Tibial nerve (tissue), 4 donors: ENCODE data around the gene DLK1. TPM values are rescaled to one million over a fixed set of nuclear protein-coding genes. Genes with fewer than 3 reads are reported as not detected.

Source experiments
- DNase-seq, 2 donors: peaks; one replicate each; pipeline ENCODE4 v3.0.0-alpha.2; 2019; ENCODE audit warnings: low spot score in 2 of 2
- H3K27ac ChIP-seq, 4 donors: fragments of 200-600 bp; sonication (generic) in 3 of 4; one replicate each; pipeline ENCODE4 v1.5.1; 2017 to 2019; ENCODE audit warnings: mild to moderate bottlenecking in 1 of 4
- H3K27me3 ChIP-seq, 2 donors: fragments of 200-600 bp; sonication (generic) in 1 of 2; one replicate each; pipeline versions ENCODE4 v1.5.1 to v1.6.0; 2017 to 2019
- H3K36me3 ChIP-seq, 3 donors: fragments of 200-600 bp; sonication (generic); one replicate each; pipeline ENCODE4 v1.5.1; 2018 to 2019
- H3K4me1 ChIP-seq, 4 donors: fragments of 200-600 bp; sonication (generic) in 3 of 4; one replicate each; pipeline ENCODE4 v1.5.1; 2017 to 2019
- H3K4me3 ChIP-seq, 4 donors: fragments of 200-600 bp; sonication (generic) in 3 of 4; one replicate each; pipeline ENCODE4 v1.5.1; 2017 to 2019; ENCODE audit warnings: mild to moderate bottlenecking in 1 of 4, moderate library complexity in 1 of 4
- H3K9me3 ChIP-seq, 4 donors: fragments of 200-600 bp; sonication (generic) in 3 of 4; one replicate each; pipeline ENCODE4 v1.5.1; 2017 to 2019
- EP300 ChIP-seq, 2 donors: sonication (generic); formaldehyde crosslinking; IDR thresholded peaks; one replicate each; pipeline ENCODE4 v1.6.1; 2017; ENCODE audit warnings: antibody characterized with exemption in 2 of 2, mild to moderate bottlenecking in 1 of 2
- POLR2A ChIP-seq, 2 donors: fragments of 450-650 bp; IDR thresholded peaks; one replicate each; pipeline ENCODE4 v1.6.1; 2017; ENCODE audit warnings: antibody characterized with exemption in 2 of 2, mild to moderate bottlenecking in 2 of 2, moderate library complexity in 2 of 2
- WGBS, 2 donors: methylation state at CpG; one replicate each; pipeline ENCODE4 v1.1.5; 2018; 5-methylcytosine and 5-hydroxymethylcytosine counted together
- total RNA-seq, 4 donors: library from RNA; depleted of rRNA; stranded (reverse); fragments of >200 nt; gene quantifications; one replicate each; pipeline ENCODE4 v1.1.0, GENCODE V29; 2016
- TF ChIP-seq, protein P1 (sequence below), 5 experiments: fragments of 200-600 bp in 3 of 5; fragments of 450-650 bp in 2 of 5; sonication (generic) in 3 of 5; IDR thresholded peaks; one replicate each; pipeline ENCODE4 v1.5.1; 2016 to 2019; ENCODE audit warnings: antibody characterized with exemption in 5 of 5, mild to moderate bottlenecking in 3 of 5, moderate library complexity in 2 of 5

The DLK1 gene
- total RNA-seq, 4 donors from 2014 or later = not detected

DNA sequence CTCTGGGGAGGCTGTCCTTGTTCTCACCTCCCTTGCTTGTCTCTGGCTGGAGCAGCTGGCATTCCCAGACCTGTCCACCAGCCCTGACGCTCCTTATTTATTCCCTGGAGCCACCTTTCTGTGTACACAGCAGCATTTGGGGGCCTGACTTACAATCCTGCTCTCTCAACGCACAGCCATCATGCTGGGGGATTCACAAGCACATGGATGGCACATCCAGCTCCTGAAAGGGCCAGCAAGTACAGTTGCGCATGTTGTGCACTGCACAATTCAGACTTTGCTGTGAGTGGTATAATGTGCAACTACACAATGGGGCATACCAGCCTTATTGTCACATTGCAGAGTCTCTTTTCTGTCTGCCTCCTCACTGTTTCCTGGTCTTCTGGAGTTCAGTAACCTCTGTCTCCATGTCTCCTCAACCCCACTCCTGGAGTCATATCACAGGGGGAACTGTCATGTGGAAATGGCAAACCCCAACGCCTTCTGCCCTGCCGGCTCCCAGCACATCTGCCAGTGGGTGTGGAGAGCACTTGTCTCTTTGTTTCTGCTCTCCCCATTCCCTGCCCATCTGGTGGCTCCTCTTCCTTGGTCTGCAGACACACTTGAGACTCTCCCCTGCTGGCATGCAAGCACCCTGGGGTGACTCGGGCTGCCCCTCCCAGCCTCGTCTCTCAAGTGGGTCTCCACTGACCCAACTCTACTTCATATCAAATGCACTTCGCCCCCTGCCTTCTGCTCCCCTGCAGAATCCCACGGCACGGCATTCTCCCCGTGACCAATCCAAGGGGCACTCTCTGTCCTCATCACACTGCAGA lies 58.0 kb downstream of the DLK1 start:
- Histone ChIP-seq H3K4me1 (no peaks in the 10 kb centered on the region), H3K27ac (no peak overlapping the region), H3K4me3 (no peak overlapping the region), H3K27me3 (no peaks in the 10 kb centered on the region), H3K36me3 (no peaks in the 10 kb centered on the region), H3K9me3 (no peaks in the 10 kb centered on the region)
- TF ChIP-seq, protein P1, sequence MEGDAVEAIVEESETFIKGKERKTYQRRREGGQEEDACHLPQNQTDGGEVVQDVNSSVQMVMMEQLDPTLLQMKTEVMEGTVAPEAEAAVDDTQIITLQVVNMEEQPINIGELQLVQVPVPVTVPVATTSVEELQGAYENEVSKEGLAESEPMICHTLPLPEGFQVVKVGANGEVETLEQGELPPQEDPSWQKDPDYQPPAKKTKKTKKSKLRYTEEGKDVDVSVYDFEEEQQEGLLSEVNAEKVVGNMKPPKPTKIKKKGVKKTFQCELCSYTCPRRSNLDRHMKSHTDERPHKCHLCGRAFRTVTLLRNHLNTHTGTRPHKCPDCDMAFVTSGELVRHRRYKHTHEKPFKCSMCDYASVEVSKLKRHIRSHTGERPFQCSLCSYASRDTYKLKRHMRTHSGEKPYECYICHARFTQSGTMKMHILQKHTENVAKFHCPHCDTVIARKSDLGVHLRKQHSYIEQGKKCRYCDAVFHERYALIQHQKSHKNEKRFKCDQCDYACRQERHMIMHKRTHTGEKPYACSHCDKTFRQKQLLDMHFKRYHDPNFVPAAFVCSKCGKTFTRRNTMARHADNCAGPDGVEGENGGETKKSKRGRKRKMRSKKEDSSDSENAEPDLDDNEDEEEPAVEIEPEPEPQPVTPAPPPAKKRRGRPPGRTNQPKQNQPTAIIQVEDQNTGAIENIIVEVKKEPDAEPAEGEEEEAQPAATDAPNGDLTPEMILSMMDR (IDR thresholded peaks at IDR 0.05) = no peak
- TF ChIP-seq EP300 (IDR thresholded peaks at IDR 0.05) = no peak
- TF ChIP-seq POLR2A (IDR thresholded peaks at IDR 0.05) = no peak
- WGBS, 2 donors = 90 to 93% methylated on average over 11 of the region's 11 CpGs
- no peak for DNase-seq

DNA sequence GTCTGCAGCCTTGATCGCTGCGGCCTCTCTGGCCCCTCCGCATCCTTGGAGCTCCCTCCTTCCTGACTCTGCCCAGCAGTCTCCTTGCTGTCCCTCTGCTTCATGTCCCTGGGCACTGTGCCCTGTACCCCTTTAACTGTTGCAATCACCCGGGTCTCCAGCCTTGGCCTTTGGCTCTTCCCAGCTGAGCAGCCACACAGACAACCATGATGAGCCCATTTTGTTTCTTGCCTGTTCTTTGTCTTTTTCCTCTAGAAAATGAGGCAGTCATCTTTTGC lies 58.6 kb downstream of the DLK1 start:
- no peak for DNase-seq
- WGBS, 2 donors = 88% methylated on average over 4 of the region's 4 CpGs
- Histone ChIP-seq H3K27ac (no peak overlapping the region), H3K9me3 (no peaks in the 10 kb centered on the region), H3K36me3 (no peaks in the 10 kb centered on the region), H3K4me1 (no peaks in the 10 kb centered on the region), H3K27me3 (no peaks in the 10 kb centered on the region), H3K4me3 (no peak overlapping the region)
- TF ChIP-seq POLR2A (IDR thresholded peaks at IDR 0.05) (no peak), EP300 (IDR thresholded peaks at IDR 0.05) (no peak)
- TF ChIP-seq, protein P1 (IDR thresholded peaks at IDR 0.05) = no peak

DNA sequence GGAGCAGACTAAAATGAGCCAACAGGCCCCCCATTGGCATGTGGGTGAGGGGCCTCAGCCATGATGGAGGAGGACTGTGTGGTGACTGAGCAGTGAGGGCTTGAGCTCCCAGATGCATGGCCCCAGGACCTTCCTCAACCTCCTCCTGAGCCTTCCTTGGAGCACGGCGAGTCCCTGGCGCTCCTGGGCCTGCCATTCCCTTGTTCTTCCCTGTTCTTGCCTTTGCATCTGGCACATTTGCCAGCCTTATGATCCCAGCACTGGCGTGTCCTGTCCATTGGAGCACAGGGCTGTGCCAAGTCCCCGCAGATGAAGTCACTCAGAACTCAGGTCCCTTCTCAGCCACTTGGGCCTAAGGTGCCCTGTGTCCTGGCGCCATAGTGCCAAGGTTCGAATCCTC lies 58.9 kb downstream of the DLK1 start:
- Histone ChIP-seq H3K4me1 (no peaks in the 10 kb centered on the region), H3K9me3 (no peaks in the 10 kb centered on the region), H3K27ac (no peak overlapping the region), H3K36me3 (no peaks in the 10 kb centered on the region), H3K4me3 (no peak overlapping the region), H3K27me3 (no peaks in the 10 kb centered on the region)
- TF ChIP-seq, protein P1 (IDR thresholded peaks at IDR 0.05) = no peak
- TF ChIP-seq EP300 (IDR thresholded peaks at IDR 0.05) (no peak), POLR2A (IDR thresholded peaks at IDR 0.05) (no peak)
- 83 to 92% methylated on average over 7 of the region's 7 CpGs for WGBS, 2 donors
- no peak for DNase-seq

DNA sequence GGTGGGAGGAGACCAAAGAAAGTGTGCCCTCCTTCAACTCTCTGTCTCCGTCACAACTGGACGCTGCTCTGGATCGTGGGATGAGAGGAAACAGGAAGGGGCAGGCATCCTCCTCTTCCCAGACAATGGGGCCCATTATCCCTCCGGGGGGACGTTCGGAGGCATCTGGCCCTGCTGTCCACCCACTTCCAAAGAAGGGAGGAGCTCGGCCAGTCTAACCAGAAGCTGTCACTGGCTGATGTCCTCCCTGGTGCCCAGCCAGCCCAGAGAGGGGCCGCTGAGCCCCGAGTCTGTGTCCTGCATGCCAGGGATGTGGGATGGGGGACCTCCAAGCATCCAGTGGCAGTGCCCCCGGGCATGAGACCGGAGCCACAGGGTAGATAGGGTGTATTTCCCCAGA lies 59.4 kb downstream of the DLK1 start:
- TF ChIP-seq EP300 (IDR thresholded peaks at IDR 0.05) = no peak
- TF ChIP-seq, protein P1 (IDR thresholded peaks at IDR 0.05) = no peak
- no peak overlapping the region for H3K27ac ChIP-seq
- no peak for DNase-seq
- H3K27me3 ChIP-seq = no peaks in the 10 kb centered on the region
- no peaks in the 10 kb centered on the region for H3K4me1 ChIP-seq
- WGBS, 2 donors = 36 to 40% methylated on average over 11 of the region's 11 CpGs
- no peak overlapping the region for H3K4me3 ChIP-seq
- no peaks in the 10 kb centered on the region for H3K36me3 ChIP-seq
- no peaks in the 10 kb centered on the region for H3K9me3 ChIP-seq

DNA sequence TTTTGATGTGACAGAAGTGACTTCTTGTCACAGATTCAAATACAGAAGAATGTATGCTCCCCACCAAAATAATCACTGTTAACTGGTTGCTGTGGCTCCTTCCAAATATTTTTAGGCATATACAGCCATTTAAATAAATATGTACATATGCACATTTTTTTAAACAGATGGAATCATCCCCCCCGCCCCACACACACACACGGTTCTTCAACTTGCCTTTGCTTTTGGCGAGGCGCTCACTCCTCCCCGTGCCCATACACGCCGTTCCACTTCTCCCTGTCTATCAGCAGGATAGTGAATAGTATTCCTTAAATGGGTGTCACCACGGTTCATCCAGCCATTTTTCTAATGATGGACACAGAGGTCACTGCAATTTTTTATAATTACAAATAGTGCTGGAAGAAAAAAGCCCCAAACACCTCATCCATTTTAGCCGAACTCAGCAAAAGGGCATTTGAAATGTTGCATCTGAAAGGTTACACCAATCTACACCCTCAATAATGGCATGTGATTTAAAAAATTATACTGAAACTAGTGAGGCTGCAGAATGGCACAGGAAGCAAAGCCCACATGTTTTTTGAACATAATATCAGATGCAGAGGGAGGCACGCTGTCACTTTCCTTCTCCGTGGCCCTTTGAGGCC lies 60.0 kb downstream of the DLK1 start:
- no peaks in the 10 kb centered on the region for H3K27me3 ChIP-seq
- DNase-seq = no peak
- H3K4me1 ChIP-seq = no peaks in the 10 kb centered on the region
- H3K27ac ChIP-seq = no peak overlapping the region
- no peak overlapping the region for H3K4me3 ChIP-seq
- TF ChIP-seq POLR2A (IDR thresholded peaks at IDR 0.05) (no peak), EP300 (IDR thresholded peaks at IDR 0.05) (no peak)
- TF ChIP-seq, protein P1 (IDR thresholded peaks at IDR 0.05) = no peak
- whole genome bisulfite sequencing, 2 donors = 75 to 81% methylated on average over 11 of the region's 11 CpGs
- no peaks in the 10 kb centered on the region for H3K9me3 ChIP-seq
- H3K36me3 ChIP-seq = no peaks in the 10 kb centered on the region
